LNCaP clone FGC (cell line): Measurements from ENCODE around the gene MBNL1.
"Not testable (repeated sequence)": the region's sequence is repeated elsewhere in the genome, so short reads cannot be mapped to it uniquely, and the experiment has no call there.

Source experiments
- DNase-seq: peaks from one replicate; pipeline ENCODE4 v3.0.0-alpha.2; 2011; ENCODE audit warnings: low read depth
- H3K4me3 ChIP-seq: 2 replicates; pipeline ENCODE4 v1.5.1; 2011; ENCODE audit warnings: mild to moderate bottlenecking, low read depth, low read length, control low read depth
- TF ChIP-seq, protein P1 (sequence below): IDR thresholded peaks from 2 replicates; pipeline ENCODE4 v1.5.1; 2012; ENCODE audit warnings: mild to moderate bottlenecking; ENCODE audit not compliant: control insufficient read depth, insufficient read depth; ENCODE audit errors: extremely low read depth

MBNL1 gene

DNA sequence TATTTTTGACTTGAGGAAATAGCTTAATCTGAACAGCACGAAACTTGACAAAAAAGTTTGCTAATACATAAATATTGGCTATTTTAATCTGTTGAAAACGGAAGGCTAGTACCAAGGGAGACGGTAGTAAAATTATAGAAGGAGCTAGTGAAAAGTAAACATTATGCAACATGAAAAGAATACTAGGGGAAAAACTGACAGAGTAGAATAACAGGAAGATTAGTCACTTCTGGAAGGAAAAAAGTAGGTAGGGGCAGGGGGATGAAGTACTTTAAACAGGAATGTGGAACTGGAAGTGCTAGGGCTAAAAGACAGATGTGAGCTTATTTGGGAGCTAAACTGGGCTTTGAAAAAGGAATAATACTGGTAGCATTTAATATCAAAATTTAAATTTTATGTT is 60.1 kb downstream of the MBNL1 start:
- TF ChIP-seq, protein P1, sequence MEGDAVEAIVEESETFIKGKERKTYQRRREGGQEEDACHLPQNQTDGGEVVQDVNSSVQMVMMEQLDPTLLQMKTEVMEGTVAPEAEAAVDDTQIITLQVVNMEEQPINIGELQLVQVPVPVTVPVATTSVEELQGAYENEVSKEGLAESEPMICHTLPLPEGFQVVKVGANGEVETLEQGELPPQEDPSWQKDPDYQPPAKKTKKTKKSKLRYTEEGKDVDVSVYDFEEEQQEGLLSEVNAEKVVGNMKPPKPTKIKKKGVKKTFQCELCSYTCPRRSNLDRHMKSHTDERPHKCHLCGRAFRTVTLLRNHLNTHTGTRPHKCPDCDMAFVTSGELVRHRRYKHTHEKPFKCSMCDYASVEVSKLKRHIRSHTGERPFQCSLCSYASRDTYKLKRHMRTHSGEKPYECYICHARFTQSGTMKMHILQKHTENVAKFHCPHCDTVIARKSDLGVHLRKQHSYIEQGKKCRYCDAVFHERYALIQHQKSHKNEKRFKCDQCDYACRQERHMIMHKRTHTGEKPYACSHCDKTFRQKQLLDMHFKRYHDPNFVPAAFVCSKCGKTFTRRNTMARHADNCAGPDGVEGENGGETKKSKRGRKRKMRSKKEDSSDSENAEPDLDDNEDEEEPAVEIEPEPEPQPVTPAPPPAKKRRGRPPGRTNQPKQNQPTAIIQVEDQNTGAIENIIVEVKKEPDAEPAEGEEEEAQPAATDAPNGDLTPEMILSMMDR = no peak
- no peak for DNase-seq
- H3K4me3 ChIP-seq = no peak overlapping the region

DNA sequence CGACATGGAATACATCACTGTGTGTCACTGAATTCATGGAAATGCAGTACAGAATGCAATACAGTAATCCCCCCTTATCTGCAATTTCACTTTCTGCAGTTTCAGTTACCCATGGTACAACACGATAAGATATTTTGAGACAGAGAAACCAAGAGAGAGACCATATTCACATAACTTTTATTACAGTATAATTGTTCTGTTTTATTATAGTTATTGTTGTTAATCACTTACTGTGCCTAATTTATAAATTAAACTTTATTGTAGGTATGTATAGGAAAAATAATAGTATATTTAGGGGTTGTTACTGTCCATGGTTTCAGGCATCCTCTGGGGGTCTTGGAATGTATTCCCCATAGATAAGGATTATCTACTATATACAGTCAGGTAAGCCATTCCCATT is 61.8 kb downstream of the MBNL1 start:
- DNase-seq = no peak
- H3K4me3 ChIP-seq = no peak overlapping the region
- TF ChIP-seq, protein P1 = no peak

DNA sequence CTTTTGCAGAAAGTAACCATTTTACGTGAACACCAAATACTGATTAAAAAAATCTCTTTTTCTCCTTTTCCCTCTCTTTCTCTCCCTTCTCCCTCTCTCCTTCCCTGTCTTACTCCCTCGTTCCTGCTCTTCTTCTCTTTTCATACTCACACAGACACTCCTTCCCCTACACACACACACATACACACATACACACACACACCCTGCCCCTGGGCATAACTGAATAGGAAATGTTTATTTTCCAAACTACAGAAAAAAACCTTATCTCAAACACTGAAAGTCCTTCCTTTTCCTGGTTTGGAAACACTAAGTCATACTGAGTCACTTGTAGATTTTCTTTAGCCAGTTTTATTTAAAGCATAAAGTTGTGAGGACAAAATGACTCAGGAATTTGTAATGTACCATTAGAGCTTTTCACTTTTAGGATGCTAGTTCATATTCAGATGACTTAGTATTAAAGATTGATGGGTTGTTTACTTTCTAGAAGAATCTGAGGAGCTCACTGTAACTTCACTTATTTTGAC is 62.4 kb downstream of the MBNL1 start:
- no peak overlapping the region for H3K4me3 ChIP-seq
- TF ChIP-seq, protein P1 = no peak
- DNase-seq = no peak

DNA sequence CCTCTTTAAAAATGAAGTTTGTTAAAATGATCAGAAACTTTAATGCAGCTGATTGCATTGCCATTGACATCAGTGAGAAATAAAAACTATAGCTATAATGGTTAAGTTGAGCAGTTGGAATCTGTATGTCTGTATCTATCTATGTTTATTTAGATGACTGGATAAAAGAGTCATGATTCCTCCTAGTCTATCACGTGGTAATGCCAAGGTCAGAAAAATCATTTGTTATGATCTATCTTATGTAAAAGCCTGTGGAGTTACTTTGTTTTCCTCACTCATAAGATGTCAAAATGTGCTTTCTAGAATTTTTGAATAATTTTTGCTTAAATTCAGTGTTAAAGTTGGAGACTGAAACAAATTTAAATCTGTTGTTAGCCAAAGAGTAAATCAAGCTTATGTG is 63.3 kb downstream of the MBNL1 start:
- TF ChIP-seq, protein P1 = no peak
- no peak overlapping the region for H3K4me3 ChIP-seq
- no peak for DNase-seq

DNA sequence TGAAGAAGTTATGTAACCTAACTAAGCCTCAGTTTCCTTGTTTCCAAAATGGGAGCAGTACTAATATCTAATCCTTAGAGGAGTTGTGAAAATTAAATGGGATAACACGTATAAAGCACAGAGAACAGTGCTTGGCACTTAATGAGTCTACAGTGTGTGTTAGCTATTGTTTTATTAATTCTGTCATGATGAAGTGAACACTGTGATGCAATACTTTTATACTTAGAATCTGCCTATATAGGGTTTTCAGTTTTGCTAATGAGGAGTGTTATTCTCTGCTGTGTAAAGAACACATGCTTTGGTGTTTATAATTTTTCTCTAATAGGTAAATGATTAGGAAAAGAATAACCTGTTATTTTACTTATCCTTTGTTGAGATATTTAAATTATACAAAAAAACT is 65.2 kb downstream of the MBNL1 start:
- TF ChIP-seq, protein P1 = no peak
- no peak for DNase-seq
- H3K4me3 ChIP-seq = no peak overlapping the region

DNA sequence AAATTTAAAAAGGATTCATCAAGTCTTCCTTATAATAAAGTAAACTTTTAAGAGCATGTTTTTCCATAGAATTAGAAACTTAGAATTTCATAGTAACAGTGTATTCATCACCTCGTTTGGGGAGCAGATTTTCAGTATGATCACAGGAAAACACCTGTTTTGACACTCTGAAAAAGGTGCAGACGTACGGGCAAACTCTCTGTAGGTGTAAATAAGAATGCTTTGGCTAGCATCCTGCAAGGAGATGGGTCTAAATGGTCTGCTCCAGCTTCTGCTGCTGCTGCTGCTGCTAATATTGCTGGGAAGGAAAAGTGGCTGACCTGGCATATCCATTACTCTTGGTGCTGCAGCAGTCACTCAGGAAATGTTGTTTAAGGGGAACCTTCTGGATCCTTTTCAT is 66.0 kb downstream of the MBNL1 start:
- no peak for DNase-seq
- TF ChIP-seq, protein P1 = no peak
- H3K4me3 ChIP-seq = no peak overlapping the region

DNA sequence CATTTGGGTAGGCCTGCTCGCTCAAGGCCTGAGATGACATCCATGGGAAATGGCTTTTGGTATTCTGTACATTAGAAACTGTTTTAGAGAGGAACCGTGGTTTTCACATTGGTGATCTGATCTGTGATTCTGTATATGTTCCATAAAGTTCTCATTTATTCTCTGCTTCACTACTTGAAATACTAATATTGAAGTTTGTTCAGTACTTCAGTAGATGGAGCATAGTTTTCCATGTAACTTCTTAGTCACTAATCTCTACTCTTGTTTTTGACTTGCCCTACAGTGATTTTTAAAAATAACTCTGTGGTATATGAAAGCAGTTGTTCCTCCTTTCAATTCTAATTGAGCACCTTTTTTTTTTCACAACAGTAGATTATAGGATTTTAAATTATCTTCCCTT is 66.5 kb downstream of the MBNL1 start:
- TF ChIP-seq, protein P1 = no peak
- no peak for DNase-seq
- H3K4me3 ChIP-seq = no peak overlapping the region

DNA sequence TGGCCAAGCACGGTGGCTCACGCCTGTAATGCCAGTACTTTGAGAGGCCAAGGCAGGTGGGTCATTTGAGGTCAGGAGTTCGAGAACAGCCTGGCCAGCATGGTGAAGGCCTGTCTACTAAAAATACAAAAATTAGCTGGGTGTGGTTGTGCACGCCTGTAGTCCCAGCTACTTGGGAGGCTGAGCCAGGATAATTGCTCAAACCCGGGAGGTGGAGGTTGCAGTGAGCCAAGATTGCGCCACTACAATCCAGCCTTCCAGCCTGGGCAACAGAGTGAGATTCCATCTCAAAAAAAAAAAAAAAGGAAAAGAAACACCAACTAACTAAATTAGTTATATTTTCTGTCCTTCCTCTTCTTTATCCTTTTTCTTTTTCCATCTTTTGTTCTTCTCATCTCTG is 68.6 kb downstream of the MBNL1 start:
- not testable (repeated sequence) for DNase-seq, H3K4me3 ChIP-seq
